Osteoblast (primary cell): ENCODE data around the gene SNX8. TPM values are rescaled to one million over a fixed set of nuclear protein-coding genes. Genes with fewer than 3 reads are reported as not detected.
A peak's percentile ranks its signal among the peaks of the same experiment; 100 is the strongest.

Source experiments
- DNase-seq: peaks from one replicate; pipeline ENCODE4 v3.0.0; 2011; ENCODE audit warnings: low spot score, mixed read lengths; ENCODE audit not compliant: insufficient read length; ENCODE audit errors: missing footprints
- H2AFZ ChIP-seq: 2 replicates; pipeline ENCODE4 v1.6.0; 2011; ENCODE audit warnings: mild to moderate bottlenecking, low read length
- H3K27ac ChIP-seq: 2 replicates; pipeline ENCODE4 v1.5.1; 2011; ENCODE audit warnings: mild to moderate bottlenecking, low read depth, low read length, moderate library complexity
- H3K27me3 ChIP-seq: 2 replicates; pipeline ENCODE4 v1.6.0; 2012; ENCODE audit warnings: mild to moderate bottlenecking, control low read depth, inconsistent platforms, low read length, moderate library complexity; ENCODE audit not compliant: insufficient read depth
- H3K36me3 ChIP-seq: 2 replicates; pipeline ENCODE4 v1.5.1; 2011; ENCODE audit warnings: mild to moderate bottlenecking, low read length, control low read depth, moderate library complexity; ENCODE audit not compliant: insufficient read depth
- H3K4me1 ChIP-seq: 2 replicates; pipeline ENCODE4 v1.5.1; 2011; ENCODE audit warnings: mild to moderate bottlenecking, low read length, control low read depth, moderate library complexity; ENCODE audit not compliant: insufficient read depth
- H3K4me2 ChIP-seq: 2 replicates; pipeline ENCODE4 v1.6.0; 2011; ENCODE audit warnings: mild to moderate bottlenecking, low read length; ENCODE audit not compliant: insufficient read depth
- H3K4me3 ChIP-seq: fragments of 200-600 bp; sonication (generic); 3 replicates; pipeline ENCODE4 v1.5.1; 2012; ENCODE audit warnings: mild to moderate bottlenecking, low read length, inconsistent platforms; ENCODE audit not compliant: insufficient read depth
- H3K79me2 ChIP-seq: 2 replicates; pipeline ENCODE4 v1.6.0; 2012; ENCODE audit warnings: mild to moderate bottlenecking, low read length, control low read depth, inconsistent platforms; ENCODE audit not compliant: insufficient read depth
- H3K9me3 ChIP-seq: 2 replicates; pipeline ENCODE4 v1.5.1; 2011; ENCODE audit warnings: low read depth, low read length, control low read depth
- H4K20me1 ChIP-seq: 2 replicates; pipeline ENCODE4 v1.6.0; 2012; ENCODE audit warnings: mild to moderate bottlenecking, low read length, control low read depth; ENCODE audit not compliant: insufficient read depth
- total RNA-seq: library from RNA; depleted of rRNA; stranded (reverse); fragments of >200 nt; gene quantifications from 2 replicates; pipeline ENCODE4 v1.2.3, GENCODE V29; 2012
- TF ChIP-seq, protein P1 (sequence below): IDR thresholded peaks from 2 replicates; pipeline ENCODE4 v1.5.1; 2011; ENCODE audit warnings: mild to moderate bottlenecking, low read depth, low read length, moderate library complexity; ENCODE audit errors: extremely low read depth

SNX8 gene
- total RNA-seq, 1 donor, result 16.3 TPM

DNA sequence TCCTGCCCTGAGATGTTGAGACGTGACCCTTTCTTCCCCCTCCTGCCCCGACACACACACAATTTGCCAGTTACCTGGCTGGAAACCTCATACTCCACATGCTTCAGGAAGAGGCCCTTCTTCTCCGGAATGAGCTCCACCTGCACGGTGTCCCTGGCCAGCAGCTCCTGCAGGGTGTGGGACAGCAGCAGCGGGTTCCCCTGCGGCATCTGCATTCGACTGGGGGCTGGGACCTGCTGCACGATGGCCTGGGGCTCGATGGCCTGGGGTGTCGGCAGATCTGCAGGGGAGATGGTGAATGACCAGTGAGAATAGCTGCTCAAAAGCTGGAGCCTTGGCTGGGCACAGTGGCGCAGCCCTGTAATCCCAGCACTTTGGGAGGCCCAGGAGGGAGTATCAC, 36.2 kb downstream of the SNX8 start:
- peak; percentile 66 for DNase-seq
- H3K4me1 ChIP-seq, result peaks cover 9% of the 10 kb centered on the region
- H3K9me3 ChIP-seq, result no peaks in the 10 kb centered on the region
- H2AFZ ChIP-seq, result no peak overlapping the region
- H3K27me3 ChIP-seq, result no peaks in the 10 kb centered on the region
- H4K20me1 ChIP-seq, result no peaks in the 10 kb centered on the region
- H3K4me3 ChIP-seq, result no peak overlapping the region
- no peak overlapping the region for H3K27ac ChIP-seq
- no peaks in the 10 kb centered on the region for H3K36me3 ChIP-seq
- H3K4me2 ChIP-seq, result no peak overlapping the region
- TF ChIP-seq, protein P1, sequence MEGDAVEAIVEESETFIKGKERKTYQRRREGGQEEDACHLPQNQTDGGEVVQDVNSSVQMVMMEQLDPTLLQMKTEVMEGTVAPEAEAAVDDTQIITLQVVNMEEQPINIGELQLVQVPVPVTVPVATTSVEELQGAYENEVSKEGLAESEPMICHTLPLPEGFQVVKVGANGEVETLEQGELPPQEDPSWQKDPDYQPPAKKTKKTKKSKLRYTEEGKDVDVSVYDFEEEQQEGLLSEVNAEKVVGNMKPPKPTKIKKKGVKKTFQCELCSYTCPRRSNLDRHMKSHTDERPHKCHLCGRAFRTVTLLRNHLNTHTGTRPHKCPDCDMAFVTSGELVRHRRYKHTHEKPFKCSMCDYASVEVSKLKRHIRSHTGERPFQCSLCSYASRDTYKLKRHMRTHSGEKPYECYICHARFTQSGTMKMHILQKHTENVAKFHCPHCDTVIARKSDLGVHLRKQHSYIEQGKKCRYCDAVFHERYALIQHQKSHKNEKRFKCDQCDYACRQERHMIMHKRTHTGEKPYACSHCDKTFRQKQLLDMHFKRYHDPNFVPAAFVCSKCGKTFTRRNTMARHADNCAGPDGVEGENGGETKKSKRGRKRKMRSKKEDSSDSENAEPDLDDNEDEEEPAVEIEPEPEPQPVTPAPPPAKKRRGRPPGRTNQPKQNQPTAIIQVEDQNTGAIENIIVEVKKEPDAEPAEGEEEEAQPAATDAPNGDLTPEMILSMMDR, result no peak
- H3K79me2 ChIP-seq, result peaks cover 43% of the 10 kb centered on the region

DNA sequence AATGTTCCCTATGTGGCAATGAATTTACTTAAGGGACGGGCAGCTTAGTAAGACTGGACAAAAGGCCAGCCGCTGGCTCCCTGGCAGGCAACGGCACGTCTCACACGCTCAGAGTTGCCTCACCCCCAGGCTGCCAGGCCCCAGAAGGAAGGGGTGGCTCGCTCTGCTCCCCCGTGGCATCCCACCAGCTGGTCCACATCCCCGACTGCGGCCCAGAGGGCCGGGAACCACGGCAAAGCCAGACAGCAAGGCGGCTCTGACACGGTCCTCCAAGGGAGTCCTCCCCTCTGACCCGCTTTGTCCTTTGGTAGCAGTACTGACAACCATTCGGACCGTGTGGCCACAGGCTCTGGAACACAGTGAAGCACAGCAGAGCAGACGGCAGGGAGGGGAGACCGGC, 38.1 kb downstream of the SNX8 start:
- DNase-seq, result no peak
- H2AFZ ChIP-seq, result no peak overlapping the region
- no peaks in the 10 kb centered on the region for H3K36me3 ChIP-seq
- H3K4me2 ChIP-seq, result no peak overlapping the region
- H4K20me1 ChIP-seq, result no peaks in the 10 kb centered on the region
- no peaks in the 10 kb centered on the region for H3K9me3 ChIP-seq
- no peaks in the 10 kb centered on the region for H3K27me3 ChIP-seq
- no peak overlapping the region for H3K27ac ChIP-seq
- TF ChIP-seq, protein P1, result no peak
- H3K79me2 ChIP-seq, result peaks cover 26% of the 10 kb centered on the region
- no peaks in the 10 kb centered on the region for H3K4me1 ChIP-seq
- H3K4me3 ChIP-seq, result no peak overlapping the region

DNA sequence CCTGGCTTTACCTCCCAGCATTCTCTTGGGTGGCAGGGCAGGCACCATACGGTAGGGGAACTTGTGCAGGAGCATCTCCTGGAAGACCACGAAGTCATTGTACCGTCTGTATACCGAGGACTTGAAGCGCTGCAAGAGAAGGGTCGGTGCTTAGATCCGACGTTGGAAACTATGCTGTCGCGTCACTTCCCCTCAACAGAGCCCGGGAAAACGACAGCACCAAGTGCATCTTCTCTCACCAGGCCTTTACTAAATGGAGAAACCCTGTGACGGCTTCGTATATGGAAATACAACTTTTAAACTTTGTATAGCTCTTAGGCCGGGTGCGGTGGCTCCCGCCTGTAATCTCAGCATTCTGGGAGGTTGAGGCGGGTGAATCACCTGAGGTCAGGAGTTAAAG, 39.1 kb downstream of the SNX8 start:
- DNase-seq, result peak; percentile 63
- no peak overlapping the region for H3K27ac ChIP-seq
- no peaks in the 10 kb centered on the region for H3K4me1 ChIP-seq
- H3K79me2 ChIP-seq, result peaks cover 20% of the 10 kb centered on the region
- TF ChIP-seq, protein P1, result no peak
- H4K20me1 ChIP-seq, result no peaks in the 10 kb centered on the region
- no peaks in the 10 kb centered on the region for H3K9me3 ChIP-seq
- no peaks in the 10 kb centered on the region for H3K27me3 ChIP-seq
- no peak overlapping the region for H2AFZ ChIP-seq
- no peaks in the 10 kb centered on the region for H3K36me3 ChIP-seq
- H3K4me3 ChIP-seq, result no peak overlapping the region
- H3K4me2 ChIP-seq, result no peak overlapping the region

DNA sequence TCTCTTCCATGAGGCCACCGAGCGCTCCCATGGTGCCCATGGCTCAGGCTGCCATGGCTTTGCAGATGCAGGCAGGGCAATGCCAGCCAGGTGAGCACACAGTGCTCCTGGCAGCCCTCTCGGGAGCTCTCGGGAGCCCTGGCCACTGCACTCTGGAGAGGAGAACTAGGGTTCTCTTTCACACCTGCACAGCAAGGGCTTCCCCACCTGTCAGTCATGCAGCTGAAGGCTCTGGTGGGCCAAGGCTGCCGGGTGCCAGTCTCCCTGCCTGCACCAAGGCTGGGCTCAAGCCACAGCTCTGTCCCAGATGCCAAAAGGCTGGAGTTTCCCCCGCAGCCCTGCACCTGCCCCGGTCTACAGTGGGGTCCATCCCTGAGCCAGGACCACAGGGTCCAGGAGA, 39.6 kb downstream of the SNX8 start:
- Histone ChIP-seq H3K27me3 (no peaks in the 10 kb centered on the region), H3K4me1 (no peaks in the 10 kb centered on the region), H4K20me1 (no peaks in the 10 kb centered on the region), H3K9me3 (no peaks in the 10 kb centered on the region), H3K36me3 (no peaks in the 10 kb centered on the region), H3K79me2 (peaks cover 16% of the 10 kb centered on the region), H3K4me2 (no peak overlapping the region), H3K27ac (no peak overlapping the region), H2AFZ (no peak overlapping the region), H3K4me3 (no peak overlapping the region)
- TF ChIP-seq, protein P1, result no peak
- DNase-seq, result peak; percentile 69
